Measurements from ENCODE around the gene DUSP22.

The DUSP22 gene

GRCh38 chr6:303263-303662 is 11.0 kb downstream of the DUSP22 start:
- H2AFZ ChIP-seq (ENCODE audit: low read depth, low read length): no peak overlapping the region
- H4K20me1 ChIP-seq (ENCODE audit: insufficient read depth, low read length): peaks cover 3% of the 10 kb centered on the region; the same call in 1 of the 2 replicates
- no peaks in the 10 kb centered on the region for H3K4me1 ChIP-seq (ENCODE audit: insufficient read depth, low read length)
- no peak overlapping the region for H3K9ac ChIP-seq (ENCODE audit: low read depth, low read length)
- H3K4me3 ChIP-seq (ENCODE audit: low read depth in 1 of 2, low read length in 2 of 2): no peak overlapping the region
- H3K27ac ChIP-seq (ENCODE audit: low read length): no peak overlapping the region
- no peak for TF ChIP-seq CTCF (IDR thresholded peaks at IDR 0.05; ENCODE audit: borderline replicate concordance, extremely low read depth, low read length, poor library complexity, severe bottlenecking)
- no peak for TF ChIP-seq EZH2 (IDR thresholded peaks at IDR 0.05; ENCODE audit: borderline replicate concordance, low read depth, low read length, severe bottlenecking)
- no peak for DNase-seq
- H3K9me3 ChIP-seq (ENCODE audit: insufficient read depth, low read length, severe bottlenecking): no peaks in the 10 kb centered on the region
- H3K36me3 ChIP-seq (ENCODE audit: insufficient read depth, low read length): no peaks in the 10 kb centered on the region
- no peak for ATAC-seq (ENCODE audit: insufficient read depth, low read depth)
- no peak overlapping the region for H3K4me2 ChIP-seq (ENCODE audit: insufficient read depth, low read length)
- H3K79me2 ChIP-seq (ENCODE audit: insufficient read depth, low read length): no peaks in the 10 kb centered on the region
- H3K27me3 ChIP-seq (ENCODE audit: insufficient read depth, low read length, poor library complexity): no peaks in the 10 kb centered on the region

- no peak overlapping the region for H3K27ac ChIP-seq (ENCODE audit: low read length)
- ATAC-seq (ENCODE audit: insufficient read depth, low read depth) (no peak), DNase-seq (no peak)
- no peaks in the 10 kb centered on the region for H3K79me2 ChIP-seq (ENCODE audit: insufficient read depth, low read length)
- no peaks in the 10 kb centered on the region for H3K27me3 ChIP-seq (ENCODE audit: insufficient read depth, low read length, poor library complexity)
- H4K20me1 ChIP-seq (ENCODE audit: insufficient read depth, low read length): peaks cover 3% of the 10 kb centered on the region; the same call in 1 of the 2 replicates
- TF ChIP-seq CTCF (IDR thresholded peaks at IDR 0.05; ENCODE audit: borderline replicate concordance, extremely low read depth, low read length, poor library complexity, severe bottlenecking) (peak; percentile 41), EZH2 (IDR thresholded peaks at IDR 0.05; ENCODE audit: borderline replicate concordance, low read depth, low read length, severe bottlenecking) (no peak)
- H2AFZ ChIP-seq (ENCODE audit: low read depth, low read length): no peak overlapping the region
- H3K4me1 ChIP-seq (ENCODE audit: insufficient read depth, low read length): no peaks in the 10 kb centered on the region
- H3K9ac ChIP-seq (ENCODE audit: low read depth, low read length): no peak overlapping the region
- H3K4me3 ChIP-seq (ENCODE audit: low read depth in 1 of 2, low read length in 2 of 2): no peak overlapping the region
- no peak overlapping the region for H3K4me2 ChIP-seq (ENCODE audit: insufficient read depth, low read length)
- H3K36me3 ChIP-seq (ENCODE audit: insufficient read depth, low read length): no peaks in the 10 kb centered on the region
- no peaks in the 10 kb centered on the region for H3K9me3 ChIP-seq (ENCODE audit: insufficient read depth, low read length, severe bottlenecking)
These were observed 11.8 kb downstream of the DUSP22 start for GRCh38 chr6:303948-304558.

- Histone ChIP-seq H3K9me3 (ENCODE audit: insufficient read depth, low read length, severe bottlenecking) (no peaks in the 10 kb centered on the region), H3K27ac (ENCODE audit: low read length) (no peak overlapping the region), H3K27me3 (ENCODE audit: insufficient read depth, low read length, poor library complexity) (no peaks in the 10 kb centered on the region), H3K36me3 (ENCODE audit: insufficient read depth, low read length) (no peaks in the 10 kb centered on the region), H3K4me1 (ENCODE audit: insufficient read depth, low read length) (no peaks in the 10 kb centered on the region), H3K4me2 (ENCODE audit: insufficient read depth, low read length) (no peak overlapping the region), H3K4me3 (ENCODE audit: low read depth in 1 of 2, low read length in 2 of 2) (no peak overlapping the region), H2AFZ (ENCODE audit: low read depth, low read length) (no peak overlapping the region), H3K9ac (ENCODE audit: low read depth, low read length) (no peak overlapping the region), H3K79me2 (ENCODE audit: insufficient read depth, low read length) (no peaks in the 10 kb centered on the region), H4K20me1 (ENCODE audit: insufficient read depth, low read length) (peaks cover 3% of the 10 kb centered on the region; the same call in 1 of the 2 replicates)
- TF ChIP-seq EZH2 (IDR thresholded peaks at IDR 0.05; ENCODE audit: borderline replicate concordance, low read depth, low read length, severe bottlenecking): no peak
- TF ChIP-seq CTCF (IDR thresholded peaks at IDR 0.05; ENCODE audit: borderline replicate concordance, extremely low read depth, low read length, poor library complexity, severe bottlenecking): no peak
- DNase-seq: no peak
- ATAC-seq (ENCODE audit: insufficient read depth, low read depth): no peak
These were observed 12.6 kb downstream of the DUSP22 start for GRCh38 chr6:304833-305370.

Data from DND-41 (cell line).